Fibroblast of skin of right biceps (primary cell): ENCODE measurements around the gene LCE1C.

ENCODE experiments used
- DNase-seq: peaks from one replicate; pipeline ENCODE4 v3.0.0-alpha.2; 2013

LCE1C gene

GRCh38 chr1:152759453-152760173 lies 46.8 kb downstream of the LCE1C start:
- DNase-seq: no peak

GRCh38 chr1:152758636-152759035 lies 47.8 kb downstream of the LCE1C start:
- no peak for DNase-seq

GRCh38 chr1:152757747-152758146 lies 48.7 kb downstream of the LCE1C start, which contains the start of gene KPRP:
Gene KPRP, plus strand, starts transcription at chr1:152758025. Its CDS starts 1,564 bp downstream, at chr1:152759589.
- no peak for DNase-seq

GRCh38 chr1:152756872-152757271 lies 49.6 kb downstream of the LCE1C start:
- DNase-seq: no peak
